ENCODE measurements around the gene MT1HL1.

MT1HL1 gene

GRCh38 chr1:237029240-237029639, 25.0 kb upstream of the MT1HL1 start:
- no peaks in the 10 kb centered on the region for H3K9me3 ChIP-seq (replicated peaks; ENCODE audit: insufficient read depth, low read length)
- no peak overlapping the region for H3K9ac ChIP-seq (ENCODE audit: low read length)
- H3K27ac ChIP-seq (ENCODE audit: low read length): no peak overlapping the region
- H3K27me3 ChIP-seq (replicated peaks; ENCODE audit: insufficient read depth, low read length): no peaks in the 10 kb centered on the region
- no peaks in the 10 kb centered on the region for H3K36me3 ChIP-seq (replicated peaks; ENCODE audit: insufficient read depth, low read length)
- no peak for DNase-seq
- no peaks in the 10 kb centered on the region for H3K4me1 ChIP-seq (ENCODE audit: low read length)
- no peaks in the 10 kb centered on the region for H3K9me2 ChIP-seq (replicated peaks; ENCODE audit: insufficient read depth, low read length)
- H4K20me1 ChIP-seq (ENCODE audit: insufficient read depth, low read length): no peaks in the 10 kb centered on the region
- TF ChIP-seq CTCF (IDR thresholded peaks at IDR 0.05; ENCODE audit: low read length) (no peak), EZH2phosphoT487 (IDR thresholded peaks at IDR 0.05; ENCODE audit: low read length) (no peak), EZH2 (optimal IDR thresholded peaks at IDR 0.05; ENCODE audit: low read depth, low read length) (no peak)
- H3K79me2 ChIP-seq (ENCODE audit: low read length): no peaks in the 10 kb centered on the region
- no peaks in the 10 kb centered on the region for H3F3A ChIP-seq (ENCODE audit: insufficient read depth, low read length)
- no peak overlapping the region for H3K4me3 ChIP-seq (ENCODE audit: low read length)
- no peak overlapping the region for H3K4me2 ChIP-seq (ENCODE audit: low read depth, low read length)
- H2AFZ ChIP-seq (ENCODE audit: low read length): no peak overlapping the region

GRCh38 chr1:237025358-237026074, 21.3 kb upstream of the MT1HL1 start:
- Histone ChIP-seq H3K4me1 (ENCODE audit: low read length) (no peaks in the 10 kb centered on the region), H3K4me2 (ENCODE audit: low read depth, low read length) (no peak overlapping the region), H3K27ac (ENCODE audit: low read length) (no peak overlapping the region), H3F3A (ENCODE audit: insufficient read depth, low read length) (no peaks in the 10 kb centered on the region), H3K27me3 (replicated peaks; ENCODE audit: insufficient read depth, low read length) (no peaks in the 10 kb centered on the region), H3K4me3 (ENCODE audit: low read length) (no peak overlapping the region), H3K9me3 (replicated peaks; ENCODE audit: insufficient read depth, low read length) (no peaks in the 10 kb centered on the region), H4K20me1 (ENCODE audit: insufficient read depth, low read length) (no peaks in the 10 kb centered on the region), H3K36me3 (replicated peaks; ENCODE audit: insufficient read depth, low read length) (no peaks in the 10 kb centered on the region), H2AFZ (ENCODE audit: low read length) (no peak overlapping the region), H3K9me2 (replicated peaks; ENCODE audit: insufficient read depth, low read length) (no peaks in the 10 kb centered on the region), H3K79me2 (ENCODE audit: low read length) (no peaks in the 10 kb centered on the region), H3K9ac (ENCODE audit: low read length) (no peak overlapping the region)
- TF ChIP-seq CTCF (IDR thresholded peaks at IDR 0.05; ENCODE audit: low read length) (no peak), EZH2phosphoT487 (IDR thresholded peaks at IDR 0.05; ENCODE audit: low read length) (no peak), EZH2 (optimal IDR thresholded peaks at IDR 0.05; ENCODE audit: low read depth, low read length) (no peak)
- no peak for DNase-seq

GRCh38 chr1:237018896-237019295, 14.7 kb upstream of the MT1HL1 start:
- Histone ChIP-seq H3K36me3 (replicated peaks; ENCODE audit: insufficient read depth, low read length) (no peaks in the 10 kb centered on the region), H3K9me3 (replicated peaks; ENCODE audit: insufficient read depth, low read length) (no peaks in the 10 kb centered on the region), H3K4me2 (ENCODE audit: low read depth, low read length) (no peak overlapping the region), H4K20me1 (ENCODE audit: insufficient read depth, low read length) (no peaks in the 10 kb centered on the region), H3K9ac (ENCODE audit: low read length) (no peak overlapping the region), H3K27me3 (replicated peaks; ENCODE audit: insufficient read depth, low read length) (no peaks in the 10 kb centered on the region), H3K9me2 (replicated peaks; ENCODE audit: insufficient read depth, low read length) (no peaks in the 10 kb centered on the region), H3K4me1 (ENCODE audit: low read length) (no peaks in the 10 kb centered on the region), H3K79me2 (ENCODE audit: low read length) (no peaks in the 10 kb centered on the region), H3F3A (ENCODE audit: insufficient read depth, low read length) (no peaks in the 10 kb centered on the region), H3K4me3 (ENCODE audit: low read length) (no peak overlapping the region), H2AFZ (ENCODE audit: low read length) (no peak overlapping the region), H3K27ac (ENCODE audit: low read length) (no peak overlapping the region)
- DNase-seq: no peak
- TF ChIP-seq EZH2 (optimal IDR thresholded peaks at IDR 0.05; ENCODE audit: low read depth, low read length) (no peak), EZH2phosphoT487 (IDR thresholded peaks at IDR 0.05; ENCODE audit: low read length) (no peak), CTCF (IDR thresholded peaks at IDR 0.05; ENCODE audit: low read length) (no peak)

Measured in MM.1S (cell line).